Measurements from ENCODE around the gene SCUBE1.

DNA sequence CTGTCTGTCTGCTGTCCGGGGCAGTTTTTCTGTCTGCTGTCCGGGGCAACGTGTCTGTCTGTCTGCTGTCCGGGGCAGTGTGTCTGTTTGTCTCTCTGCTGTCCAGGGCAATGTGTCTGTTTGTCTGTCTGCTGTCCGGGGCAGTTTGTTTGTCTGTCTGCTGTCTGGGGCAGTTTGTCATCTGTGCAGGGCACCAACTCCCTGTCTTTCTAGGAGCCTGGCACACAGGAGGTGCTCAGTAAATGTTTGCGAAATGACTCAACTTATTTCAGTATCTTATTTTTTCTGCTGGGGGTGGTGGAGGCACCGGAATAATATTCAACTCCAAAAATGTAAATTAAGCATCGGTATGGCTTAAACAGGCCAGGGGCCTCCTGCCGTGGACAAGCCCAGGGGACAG is 144.2 kb downstream of the SCUBE1 start:
- TF ChIP-seq, protein P1, sequence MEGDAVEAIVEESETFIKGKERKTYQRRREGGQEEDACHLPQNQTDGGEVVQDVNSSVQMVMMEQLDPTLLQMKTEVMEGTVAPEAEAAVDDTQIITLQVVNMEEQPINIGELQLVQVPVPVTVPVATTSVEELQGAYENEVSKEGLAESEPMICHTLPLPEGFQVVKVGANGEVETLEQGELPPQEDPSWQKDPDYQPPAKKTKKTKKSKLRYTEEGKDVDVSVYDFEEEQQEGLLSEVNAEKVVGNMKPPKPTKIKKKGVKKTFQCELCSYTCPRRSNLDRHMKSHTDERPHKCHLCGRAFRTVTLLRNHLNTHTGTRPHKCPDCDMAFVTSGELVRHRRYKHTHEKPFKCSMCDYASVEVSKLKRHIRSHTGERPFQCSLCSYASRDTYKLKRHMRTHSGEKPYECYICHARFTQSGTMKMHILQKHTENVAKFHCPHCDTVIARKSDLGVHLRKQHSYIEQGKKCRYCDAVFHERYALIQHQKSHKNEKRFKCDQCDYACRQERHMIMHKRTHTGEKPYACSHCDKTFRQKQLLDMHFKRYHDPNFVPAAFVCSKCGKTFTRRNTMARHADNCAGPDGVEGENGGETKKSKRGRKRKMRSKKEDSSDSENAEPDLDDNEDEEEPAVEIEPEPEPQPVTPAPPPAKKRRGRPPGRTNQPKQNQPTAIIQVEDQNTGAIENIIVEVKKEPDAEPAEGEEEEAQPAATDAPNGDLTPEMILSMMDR (IDR thresholded peaks at IDR 0.05): no peak
- TF ChIP-seq POLR2A (IDR thresholded peaks at IDR 0.05) (no peak), POLR2AphosphoS5 (IDR thresholded peaks at IDR 0.05) (no peak), EP300 (IDR thresholded peaks at IDR 0.05) (no peak)

Data from gastroesophageal sphincter (tissue), 3 donors.